HFFc6 (cell line): ENCODE data around the gene PNISR. TPM values are rescaled to one million over a fixed set of nuclear protein-coding genes. Genes with fewer than 3 reads are reported as not detected.

Experiments
- DNase-seq: peaks from one replicate; pipeline ENCODE4 v3.0.0-alpha.2; 2018
- H3K27ac Mint-ChIP-seq: 2 replicates; pipeline ENCODE4 v1.8.0; 2020; ENCODE audit warnings: mild to moderate bottlenecking, mixed read lengths
- H3K27me3 Mint-ChIP-seq: 2 replicates; pipeline ENCODE4 v1.8.0; 2021; ENCODE audit warnings: mild to moderate bottlenecking, moderate library complexity, mixed read lengths; ENCODE audit not compliant: insufficient read depth
- H3K36me3 Mint-ChIP-seq: 2 replicates; pipeline ENCODE4 v1.8.0; 2021; ENCODE audit warnings: low read depth, mixed read lengths
- H3K4me1 Mint-ChIP-seq: 2 replicates; pipeline ENCODE4 v1.8.0; 2020; ENCODE audit warnings: low read depth, mixed read lengths
- H3K4me3 Mint-ChIP-seq: 2 replicates; pipeline ENCODE4 v1.8.0; 2020; ENCODE audit warnings: mild to moderate bottlenecking, moderate library complexity, mixed read lengths
- H3K9me3 Mint-ChIP-seq: 2 replicates; pipeline ENCODE4 v1.8.0; 2020; ENCODE audit warnings: mild to moderate bottlenecking, mixed read lengths
- CTCF ChIP-seq: fragments of 200-600 bp; sonication (generic); IDR thresholded peaks from 2 replicates; pipeline ENCODE4 v1.5.0; 2021; ENCODE audit warnings: antibody characterized with exemption, mild to moderate bottlenecking
- total RNA-seq, 6 experiments: library from RNA; stranded (reverse); fragmentation: NEBNext Ultra II Directional; extraction: Animal tissue kit (Norgen Biotek cat#: 25700); gene quantifications; 2 replicates in 1 of 6; 3 replicates in 5 of 6; pipeline ENCODE4 v1.2.3, GENCODE V29; 2021

The PNISR gene
- total RNA-seq, 6 experiments from 2014 or later, result 40.9 to 51.3 (median 45.2) TPM

- Mint-ChIP-seq H3K36me3 (no peaks in the 10 kb centered on the region), H3K27ac (no peak overlapping the region), H3K27me3 (peaks cover 6% of the 10 kb centered on the region), H3K4me3 (no peak overlapping the region), H3K4me1 (peaks cover 6% of the 10 kb centered on the region; the same call in 1 of the 2 replicates), H3K9me3 (no peaks in the 10 kb centered on the region)
- no peak for TF ChIP-seq CTCF
- DNase-seq, result no peak
Observed at GRCh38 chr6:99362678-99363268, 62.3 kb downstream of the PNISR start.

DNA sequence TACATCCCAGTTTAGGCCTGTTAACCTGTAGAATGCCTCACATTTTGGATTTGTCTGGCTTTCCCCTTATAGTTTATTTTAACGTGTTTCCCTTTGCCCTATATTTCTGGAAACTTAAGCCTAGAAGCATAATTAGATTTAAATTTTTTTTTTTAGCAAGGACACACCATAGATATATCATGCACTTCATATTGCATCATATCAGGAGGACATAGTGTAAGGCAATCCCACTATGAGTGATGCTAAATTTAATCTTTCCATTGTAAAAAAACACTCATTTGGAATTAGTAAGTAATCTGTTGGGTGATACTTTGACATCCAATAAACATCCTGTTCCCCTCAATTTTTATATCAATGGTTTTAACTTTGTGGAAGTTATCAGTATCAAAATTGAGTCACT lies 65.3 kb downstream of the PNISR start:
- no peaks in the 10 kb centered on the region for H3K36me3 Mint-ChIP-seq
- no peak overlapping the region for H3K4me3 Mint-ChIP-seq
- no peak for DNase-seq
- TF ChIP-seq CTCF, result no peak
- no peaks in the 10 kb centered on the region for H3K9me3 Mint-ChIP-seq
- peaks cover 6% of the 10 kb centered on the region for H3K27me3 Mint-ChIP-seq
- no peaks in the 10 kb centered on the region for H3K4me1 Mint-ChIP-seq
- no peak overlapping the region for H3K27ac Mint-ChIP-seq

DNA sequence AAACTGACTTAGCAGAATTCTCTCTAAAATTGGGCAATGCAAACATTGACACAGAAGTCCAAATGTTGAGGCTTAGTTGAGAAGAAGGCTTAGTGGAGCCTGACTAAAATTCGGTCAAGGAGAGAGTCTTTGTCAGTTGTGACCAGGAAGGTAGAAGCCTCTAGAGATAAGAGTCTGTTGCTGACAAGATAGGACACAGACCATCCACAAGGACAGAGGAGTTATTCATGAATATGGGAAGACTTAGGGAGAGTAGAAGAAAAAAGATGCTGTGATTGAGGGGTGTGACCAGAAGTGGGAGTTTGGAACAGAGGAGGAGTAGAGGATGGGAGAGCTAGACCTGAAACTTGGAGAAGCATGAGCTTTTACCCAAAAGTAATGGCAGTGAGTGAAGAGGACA lies 68.5 kb downstream of the PNISR start:
- Mint-ChIP-seq H3K27ac (no peak overlapping the region), H3K36me3 (no peaks in the 10 kb centered on the region), H3K9me3 (no peaks in the 10 kb centered on the region), H3K27me3 (peaks cover 13% of the 10 kb centered on the region), H3K4me3 (no peak overlapping the region), H3K4me1 (no peaks in the 10 kb centered on the region)
- TF ChIP-seq CTCF, result no peak
- no peak for DNase-seq

DNA sequence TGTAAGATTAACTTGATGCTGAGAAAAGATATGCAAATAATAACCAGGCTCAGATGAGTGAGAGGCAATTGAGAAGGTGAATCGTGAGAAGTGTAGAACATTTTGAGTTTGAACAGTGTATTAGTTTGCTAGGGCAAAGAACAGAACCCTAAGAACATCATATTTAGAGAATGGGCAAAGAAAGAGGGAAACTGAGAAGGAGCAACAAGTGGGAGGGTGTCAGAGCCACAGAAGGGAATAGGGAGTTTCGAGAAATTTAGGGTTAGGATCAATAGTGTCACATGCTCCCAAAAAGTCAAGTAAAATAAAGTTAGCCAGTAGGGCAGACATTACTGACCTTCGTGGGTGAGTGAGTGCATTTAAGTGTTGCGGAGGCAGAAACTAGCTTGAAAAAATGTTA lies 70.1 kb downstream of the PNISR start:
- DNase-seq, result no peak
- H3K9me3 Mint-ChIP-seq, result no peaks in the 10 kb centered on the region
- H3K36me3 Mint-ChIP-seq, result no peaks in the 10 kb centered on the region
- no peaks in the 10 kb centered on the region for H3K4me1 Mint-ChIP-seq
- TF ChIP-seq CTCF, result no peak
- H3K27ac Mint-ChIP-seq, result no peak overlapping the region
- peaks cover 8% of the 10 kb centered on the region for H3K27me3 Mint-ChIP-seq
- H3K4me3 Mint-ChIP-seq, result no peak overlapping the region

- Mint-ChIP-seq H3K9me3 (no peaks in the 10 kb centered on the region), H3K36me3 (no peaks in the 10 kb centered on the region), H3K4me3 (no peak overlapping the region), H3K27ac (no peak overlapping the region), H3K27me3 (peaks cover 8% of the 10 kb centered on the region), H3K4me1 (no peaks in the 10 kb centered on the region; the same call in 1 of the 2 replicates)
- no peak for TF ChIP-seq CTCF
- DNase-seq, result no peak
Observed at GRCh38 chr6:99353126-99353525, 72.0 kb downstream of the PNISR start.
